Liver (tissue), 9 donors: ENCODE measurements around the gene MIPEP. TPM values are rescaled to one million over a fixed set of nuclear protein-coding genes. Genes with fewer than 3 reads are reported as not detected.
A peak's percentile ranks its signal among the peaks of the same experiment; 100 is the strongest.

Experiments used
- DNase-seq: peaks from one replicate; pipeline ENCODE4 v3.0.0-alpha.2; 2017; ENCODE audit warnings: low spot score
- H3K27ac ChIP-seq, 2 donors: one replicate each; pipeline ENCODE4 v1.7.0; 2013; ENCODE audit warnings: inconsistent platforms in 2 of 2, low read length in 2 of 2, control low read depth in 1 of 2, low read depth in 1 of 2, mild to moderate bottlenecking in 1 of 2
- H3K27me3 ChIP-seq, 4 donors: one replicate each; pipeline versions ENCODE4 v1.6.1 to v1.7.0; 2013; ENCODE audit warnings: low read length in 3 of 4, inconsistent platforms in 1 of 4, mild to moderate bottlenecking in 1 of 4, moderate library complexity in 1 of 4; ENCODE audit not compliant: control insufficient read depth in 4 of 4, insufficient read depth in 4 of 4
- H3K36me3 ChIP-seq, 4 donors: one replicate each; pipeline versions ENCODE4 v1.6.1 to v1.7.0; 2013; ENCODE audit warnings: low read length in 3 of 4, mild to moderate bottlenecking in 3 of 4, low read depth in 1 of 4, moderate library complexity in 1 of 4; ENCODE audit not compliant: control insufficient read depth in 4 of 4, insufficient read depth in 3 of 4
- H3K4me1 ChIP-seq, 4 donors: one replicate each; pipeline versions ENCODE4 v1.6.1 to v1.7.0; 2013; ENCODE audit warnings: low read length in 3 of 4, mild to moderate bottlenecking in 3 of 4, moderate library complexity in 1 of 4; ENCODE audit not compliant: control insufficient read depth in 4 of 4, insufficient read depth in 4 of 4
- H3K4me3 ChIP-seq, 3 donors: one replicate each; pipeline versions ENCODE4 v1.6.1 to v1.7.0; 2013; ENCODE audit warnings: low read length in 3 of 3, control low read depth in 1 of 3, low read depth in 1 of 3, mild to moderate bottlenecking in 1 of 3
- H3K9ac ChIP-seq, 2 donors: one replicate each; pipeline ENCODE4 v1.7.0; 2013; ENCODE audit warnings: low read length in 2 of 2, mild to moderate bottlenecking in 2 of 2, moderate library complexity in 2 of 2, control low read depth in 1 of 2, low read depth in 1 of 2
- H3K9me3 ChIP-seq, 4 donors: one replicate each; pipeline versions ENCODE4 v1.6.1 to v1.7.0; 2013; ENCODE audit warnings: low read length in 3 of 4; ENCODE audit not compliant: control insufficient read depth in 4 of 4
- ATF3 ChIP-seq: IDR thresholded peaks from 2 replicates; pipeline ENCODE4 v1.6.1; 2016; ENCODE audit warnings: antibody characterized with exemption
- CTCF ChIP-seq: fragments of 150-350 bp; IDR thresholded peaks from 2 replicates; pipeline ENCODE4 v1.5.1; 2017; ENCODE audit warnings: improper control_type of control experiment, low read depth, low read length; ENCODE audit not compliant: missing input control
- EGR1 ChIP-seq, 2 donors: IDR thresholded peaks; 2 replicates each; pipeline ENCODE4 v1.6.1; 2016 to 2018; ENCODE audit warnings: antibody characterized with exemption in 2 of 2, low read depth in 2 of 2
- FOXA1 ChIP-seq: IDR thresholded peaks from 2 replicates; pipeline ENCODE4 v1.6.1; 2016; ENCODE audit warnings: antibody characterized with exemption
- FOXA2 ChIP-seq: IDR thresholded peaks from 2 replicates; pipeline ENCODE4 v1.6.1; 2016; ENCODE audit warnings: antibody characterized with exemption
- GABPA ChIP-seq, 2 donors: IDR thresholded peaks in 1 of 2; conservative IDR thresholded peaks in 1 of 2; 2 replicates each; pipeline ENCODE4 v1.6.1; 2016; ENCODE audit warnings: antibody characterized with exemption in 2 of 2, mild to moderate bottlenecking in 1 of 2, moderate library complexity in 1 of 2
- HNF4A ChIP-seq, 2 donors: conservative IDR thresholded peaks; 2 replicates each; pipeline ENCODE4 v1.6.1; 2016; ENCODE audit warnings: antibody characterized with exemption in 2 of 2, mild to moderate bottlenecking in 2 of 2
- HNF4G ChIP-seq: IDR thresholded peaks from 2 replicates; pipeline ENCODE4 v1.6.1; 2016; ENCODE audit warnings: antibody characterized with exemption
- JUND ChIP-seq, 2 donors: IDR thresholded peaks; 2 replicates each; pipeline ENCODE4 v1.6.1; 2016; ENCODE audit warnings: antibody characterized with exemption in 2 of 2
- MAX ChIP-seq: IDR thresholded peaks from 2 replicates; pipeline ENCODE4 v1.6.1; 2016; ENCODE audit warnings: antibody characterized with exemption
- NR2F2 ChIP-seq: IDR thresholded peaks from 2 replicates; pipeline ENCODE4 v1.6.1; 2016; ENCODE audit warnings: antibody characterized with exemption
- RAD21 ChIP-seq, 2 donors: IDR thresholded peaks; 2 replicates each; pipeline ENCODE4 v1.6.1; 2016; ENCODE audit warnings: antibody characterized with exemption in 2 of 2, mild to moderate bottlenecking in 2 of 2
- REST ChIP-seq: IDR thresholded peaks from 2 replicates; pipeline ENCODE4 v1.6.1; 2016; ENCODE audit warnings: antibody characterized with exemption, mild to moderate bottlenecking
- RXRA ChIP-seq, 2 donors: IDR thresholded peaks; 2 replicates each; pipeline ENCODE4 v1.6.1; 2017 to 2018; ENCODE audit warnings: antibody characterized with exemption in 2 of 2, mild to moderate bottlenecking in 1 of 2
- SP1 ChIP-seq: IDR thresholded peaks from 2 replicates; pipeline ENCODE4 v1.6.1; 2018; ENCODE audit warnings: antibody characterized with exemption, mild to moderate bottlenecking
- TAF1 ChIP-seq: conservative IDR thresholded peaks from 2 replicates; pipeline ENCODE4 v1.6.1; 2016; ENCODE audit warnings: antibody characterized with exemption, mild to moderate bottlenecking
- YY1 ChIP-seq: IDR thresholded peaks from 2 replicates; pipeline ENCODE4 v1.6.1; 2016; ENCODE audit warnings: antibody characterized with exemption, mild to moderate bottlenecking
- ZBTB33 ChIP-seq: IDR thresholded peaks from 2 replicates; pipeline ENCODE4 v1.6.1; 2016; ENCODE audit warnings: antibody characterized with exemption
- WGBS: extraction: QIAGEN DNeasy Blood & Tissue Kit; methylation state at CpG from one replicate; pipeline ENCODE4 v1.1.7; 2013; 5-methylcytosine and 5-hydroxymethylcytosine counted together
- polyA plus RNA-seq, 2 donors: library from polyadenylated mRNA; stranded (reverse) in 1 of 2; unstranded in 1 of 2; fragments of 200-250 nt in 1 of 2; fragments of >200 nt in 1 of 2; fragmentation: Nextera tagmentation in 1 of 2; extraction: Ambion mirVana in 1 of 2; gene quantifications; one replicate each; pipeline versions ENCODE4 v1.2.1 to v1.2.3, GENCODE V29; 2013 to 2015
- total RNA-seq, 2 donors: library from RNA; depleted of rRNA; stranded (reverse); fragments of >200 nt; gene quantifications; one replicate each; pipeline ENCODE4 v1.2.3, GENCODE V29; 2014
- donor health status: healthy.
- donor health status: healthy.
- donor health status: healthy.
- donor health status: healthy.
- donor health status: healthy.

MIPEP gene
- total RNA-seq (1 to 10 TPM; 7.4 to 8.8 TPM), polyA plus RNA-seq (10 to 100 TPM; 11.5 to 11.7 TPM)

GRCh38 chr13:23888658-23889614 lies at the start of gene MIPEP:
MIPEP (minus strand) TSS chr13:23889400; CDS start chr13:23889320, 80 bp downstream.
- Histone ChIP-seq H3K9me3 (no peaks in the 10 kb centered on the region), H3K36me3 (peaks cover 0 to 7% (median 3%) of the 10 kb centered on the region in 4 donors), H3K27me3 (no peaks in the 10 kb centered on the region), H3K27ac (peak within 1 kb of the TSS; percentile 26 to 58), H3K4me3 (peak within 1 kb of the TSS; percentile 76 to 90 (median 86)), H3K4me1 (peaks cover 0 to 15% (median 12%) of the 10 kb centered on the region in 4 donors), H3K9ac (peak within 1 kb of the TSS; percentile 45 to 56)
- DNase-seq = peak; percentile 93
- no peak for TF ChIP-seq ATF3
- peak; percentile 57 for TF ChIP-seq YY1
- peak; percentile 57 for TF ChIP-seq SP1
- peak; percentile 60 for TF ChIP-seq REST
- no peak for TF ChIP-seq ZBTB33
- peak; percentile 47 to 77 for TF ChIP-seq EGR1 (IDR thresholded peaks at IDR 0.05; ENCODE audit: low read depth in 2 of 2)
- TF ChIP-seq CTCF = peak; percentile 66
- TF ChIP-seq RAD21 (IDR thresholded peaks at IDR 0.05) = peak; percentile 43 to 53
- no peak for TF ChIP-seq TAF1
- no peak for TF ChIP-seq FOXA1
- no peak for TF ChIP-seq FOXA2
- no peak for TF ChIP-seq JUND (IDR thresholded peaks at IDR 0.05)
- peak in 1 of 2 donors; percentile 16 for TF ChIP-seq RXRA (IDR thresholded peaks at IDR 0.05)
- TF ChIP-seq HNF4G = no peak
- no peak for TF ChIP-seq NR2F2
- TF ChIP-seq GABPA (IDR thresholded peaks at IDR 0.05 in 1 of 2, conservative IDR thresholded peaks at IDR 0.05 in 1 of 2) = peak in 1 of 2 donors; percentile 83
- peak; percentile 38 for TF ChIP-seq HNF4A (conservative IDR thresholded peaks at IDR 0.05)
- TF ChIP-seq MAX = peak; percentile 76
- WGBS = under 1% methylated on average over 75 of the region's 75 CpGs
